ENCODE measurements around the gene IFT74. TPM values are rescaled to one million over a fixed set of nuclear protein-coding genes. Genes with fewer than 3 reads are reported as not detected.

IFT74 gene
- total RNA-seq, 1 experiment from 2014 or later = 15.2 TPM

DNA sequence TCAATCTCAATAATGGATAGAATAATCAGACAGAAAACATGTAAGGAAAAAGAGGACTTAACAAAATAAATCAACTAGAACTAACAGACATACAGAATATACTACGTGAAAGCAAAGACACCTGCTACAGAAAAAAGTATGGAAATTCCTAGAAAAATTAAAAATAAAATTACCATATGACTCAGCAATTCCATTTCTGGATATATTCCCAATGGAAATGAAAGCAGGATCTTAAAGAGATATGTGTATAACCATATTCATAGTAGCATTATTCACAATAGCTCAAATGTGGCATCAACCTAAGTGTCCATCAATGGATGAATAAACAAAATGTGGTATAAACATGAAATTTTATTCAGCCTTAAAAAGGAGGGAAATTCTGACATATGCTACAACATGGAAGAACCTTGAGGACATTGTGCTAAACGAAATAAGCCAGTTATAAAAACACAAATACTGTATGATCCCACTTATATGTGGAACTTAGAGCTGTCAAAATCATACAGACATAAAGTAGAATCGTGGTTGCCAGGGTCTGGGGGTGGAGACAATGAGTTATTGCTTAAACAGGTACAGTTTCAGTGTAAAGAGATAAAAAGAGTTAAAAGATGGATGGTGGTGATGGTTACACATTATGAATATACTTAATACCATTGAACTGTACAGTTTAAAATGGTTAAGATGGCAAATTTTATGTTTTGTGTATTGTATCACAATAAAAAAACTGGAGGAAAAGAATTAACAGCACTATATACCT lies 16.1 kb upstream of the IFT74 start:
- peaks cover 4% of the 10 kb centered on the region; the same call in 1 of the 2 replicates for H3K9me3 Mint-ChIP-seq
- DNase-seq (ENCODE audit: low spot score) = no peak
- ChIA-PET CTCF (no interaction called here), POLR2A (no interaction called here)
- no peak for ATAC-seq
- H3K4me3 Mint-ChIP-seq = no peak overlapping the region
- peaks cover 29% of the 10 kb centered on the region for H3K4me1 Mint-ChIP-seq
- no peak overlapping the region for H3K27ac Mint-ChIP-seq
- H3K27me3 Mint-ChIP-seq (ENCODE audit: low read depth) = no peaks in the 10 kb centered on the region
- no peaks in the 10 kb centered on the region for H3K36me3 Mint-ChIP-seq
- TF ChIP-seq GABPB1 (CRISPR knock-in tag; IDR thresholded peaks at IDR 0.05) (no peak), TP53 (CRISPR knock-in tag; IDR thresholded peaks at IDR 0.05) (no peak), USF2 (CRISPR knock-in tag; IDR thresholded peaks at IDR 0.05) (no peak), ZBTB43 (CRISPR knock-in tag; IDR thresholded peaks at IDR 0.05) (no peak), NR2C2 (CRISPR knock-in tag; IDR thresholded peaks at IDR 0.05) (no peak), ZNF121 (CRISPR knock-in tag; IDR thresholded peaks at IDR 0.05) (no peak), ZNF138 (CRISPR knock-in tag; conservative IDR thresholded peaks at IDR 0.05) (no peak), FOXP1 (CRISPR knock-in tag; IDR thresholded peaks at IDR 0.05; ENCODE audit: borderline replicate concordance) (no peak), CREM (CRISPR knock-in tag; IDR thresholded peaks at IDR 0.05) (no peak), NR3C1 (CRISPR knock-in tag; conservative IDR thresholded peaks at IDR 0.05; ENCODE audit: low read depth) (no peak), FOXP4 (CRISPR knock-in tag; IDR thresholded peaks at IDR 0.05) (no peak), MXD4 (CRISPR knock-in tag; IDR thresholded peaks at IDR 0.05; ENCODE audit: borderline replicate concordance) (no peak), OVOL2 (CRISPR knock-in tag; IDR thresholded peaks at IDR 0.05; ENCODE audit: borderline replicate concordance) (no peak)
- TF ChIP-seq, protein P1, sequence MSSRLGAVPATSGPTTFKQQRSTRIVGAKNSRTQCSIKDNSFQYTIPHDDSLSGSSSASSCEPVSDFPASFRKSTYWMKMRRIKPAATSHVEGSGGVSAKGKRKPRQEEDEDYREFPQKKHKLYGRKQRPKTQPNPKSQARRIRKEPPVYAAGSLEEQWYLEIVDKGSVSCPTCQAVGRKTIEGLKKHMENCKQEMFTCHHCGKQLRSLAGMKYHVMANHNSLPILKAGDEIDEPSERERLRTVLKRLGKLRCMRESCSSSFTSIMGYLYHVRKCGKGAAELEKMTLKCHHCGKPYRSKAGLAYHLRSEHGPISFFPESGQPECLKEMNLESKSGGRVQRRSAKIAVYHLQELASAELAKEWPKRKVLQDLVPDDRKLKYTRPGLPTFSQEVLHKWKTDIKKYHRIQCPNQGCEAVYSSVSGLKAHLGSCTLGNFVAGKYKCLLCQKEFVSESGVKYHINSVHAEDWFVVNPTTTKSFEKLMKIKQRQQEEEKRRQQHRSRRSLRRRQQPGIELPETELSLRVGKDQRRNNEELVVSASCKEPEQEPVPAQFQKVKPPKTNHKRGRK (CRISPR knock-in tag; IDR thresholded peaks at IDR 0.05; ENCODE audit: borderline replicate concordance) = no peak
- TF ChIP-seq, protein P2, sequence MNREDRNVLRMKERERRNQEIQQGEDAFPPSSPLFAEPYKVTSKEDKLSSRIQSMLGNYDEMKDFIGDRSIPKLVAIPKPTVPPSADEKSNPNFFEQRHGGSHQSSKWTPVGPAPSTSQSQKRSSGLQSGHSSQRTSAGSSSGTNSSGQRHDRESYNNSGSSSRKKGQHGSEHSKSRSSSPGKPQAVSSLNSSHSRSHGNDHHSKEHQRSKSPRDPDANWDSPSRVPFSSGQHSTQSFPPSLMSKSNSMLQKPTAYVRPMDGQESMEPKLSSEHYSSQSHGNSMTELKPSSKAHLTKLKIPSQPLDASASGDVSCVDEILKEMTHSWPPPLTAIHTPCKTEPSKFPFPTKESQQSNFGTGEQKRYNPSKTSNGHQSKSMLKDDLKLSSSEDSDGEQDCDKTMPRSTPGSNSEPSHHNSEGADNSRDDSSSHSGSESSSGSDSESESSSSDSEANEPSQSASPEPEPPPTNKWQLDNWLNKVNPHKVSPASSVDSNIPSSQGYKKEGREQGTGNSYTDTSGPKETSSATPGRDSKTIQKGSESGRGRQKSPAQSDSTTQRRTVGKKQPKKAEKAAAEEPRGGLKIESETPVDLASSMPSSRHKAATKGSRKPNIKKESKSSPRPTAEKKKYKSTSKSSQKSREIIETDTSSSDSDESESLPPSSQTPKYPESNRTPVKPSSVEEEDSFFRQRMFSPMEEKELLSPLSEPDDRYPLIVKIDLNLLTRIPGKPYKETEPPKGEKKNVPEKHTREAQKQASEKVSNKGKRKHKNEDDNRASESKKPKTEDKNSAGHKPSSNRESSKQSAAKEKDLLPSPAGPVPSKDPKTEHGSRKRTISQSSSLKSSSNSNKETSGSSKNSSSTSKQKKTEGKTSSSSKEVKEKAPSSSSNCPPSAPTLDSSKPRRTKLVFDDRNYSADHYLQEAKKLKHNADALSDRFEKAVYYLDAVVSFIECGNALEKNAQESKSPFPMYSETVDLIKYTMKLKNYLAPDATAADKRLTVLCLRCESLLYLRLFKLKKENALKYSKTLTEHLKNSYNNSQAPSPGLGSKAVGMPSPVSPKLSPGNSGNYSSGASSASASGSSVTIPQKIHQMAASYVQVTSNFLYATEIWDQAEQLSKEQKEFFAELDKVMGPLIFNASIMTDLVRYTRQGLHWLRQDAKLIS (CRISPR knock-in tag; IDR thresholded peaks at IDR 0.05; ENCODE audit: borderline replicate concordance) = no peak

GRCh38 chr9:26940779-26941178 lies 15.4 kb upstream of the IFT74 start:
- H3K4me1 Mint-ChIP-seq = peaks cover 34% of the 10 kb centered on the region
- no peak overlapping the region for H3K4me3 Mint-ChIP-seq
- H3K27ac Mint-ChIP-seq = no peak overlapping the region
- H3K36me3 Mint-ChIP-seq = no peaks in the 10 kb centered on the region
- ChIA-PET POLR2A (no interaction called here), CTCF (no interaction called here)
- no peak for TF ChIP-seq FOXK1 (CRISPR knock-in tag; IDR thresholded peaks at IDR 0.05)
- no peak for TF ChIP-seq EMX1 (CRISPR knock-in tag; IDR thresholded peaks at IDR 0.05)
- TF ChIP-seq, protein P3, sequence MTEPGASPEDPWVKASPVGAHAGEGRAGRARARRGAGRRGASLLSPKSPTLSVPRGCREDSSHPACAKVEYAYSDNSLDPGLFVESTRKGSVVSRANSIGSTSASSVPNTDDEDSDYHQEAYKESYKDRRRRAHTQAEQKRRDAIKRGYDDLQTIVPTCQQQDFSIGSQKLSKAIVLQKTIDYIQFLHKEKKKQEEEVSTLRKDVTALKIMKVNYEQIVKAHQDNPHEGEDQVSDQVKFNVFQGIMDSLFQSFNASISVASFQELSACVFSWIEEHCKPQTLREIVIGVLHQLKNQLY (CRISPR knock-in tag; IDR thresholded peaks at IDR 0.05) = no peak
- TF ChIP-seq ZNF423 (CRISPR knock-in tag; IDR thresholded peaks at IDR 0.05) = no peak
- TF ChIP-seq NFYB (CRISPR knock-in tag; conservative IDR thresholded peaks at IDR 0.05; ENCODE audit: low read depth) = no peak
- no peak for TF ChIP-seq CREM (CRISPR knock-in tag; IDR thresholded peaks at IDR 0.05)
- TF ChIP-seq SMAD4 (CRISPR knock-in tag; IDR thresholded peaks at IDR 0.05) = no peak
- TF ChIP-seq E2F4 (CRISPR knock-in tag; IDR thresholded peaks at IDR 0.05; ENCODE audit: borderline replicate concordance, low read depth) = no peak
- H3K27me3 Mint-ChIP-seq (ENCODE audit: low read depth) = no peaks in the 10 kb centered on the region
- no peak for DNase-seq (ENCODE audit: low spot score)
- H3K9me3 Mint-ChIP-seq = peaks cover 4% of the 10 kb centered on the region; the same call in 1 of the 2 replicates
- no peak for ATAC-seq

All from WTC11 (cell line).